Stomach (tissue), 9 donors: ENCODE data around the gene SLC16A5. TPM values are rescaled to one million over a fixed set of nuclear protein-coding genes. Genes with fewer than 3 reads are reported as not detected.

Experiments
- DNase-seq, 2 donors: peaks; one replicate each; pipeline versions ENCODE4 v3.0.0 to v3.0.0-alpha.2; 2013 to 2019
- H3K27ac ChIP-seq, 5 donors: fragments of 200-600 bp in 4 of 5; sonication (generic) in 4 of 5; one replicate each; pipeline ENCODE4 v1.5.1; 2013 to 2019; ENCODE audit warnings: mild to moderate bottlenecking in 1 of 5, moderate library complexity in 1 of 5
- H3K27me3 ChIP-seq, 3 donors: fragments of 200-600 bp; sonication (generic); one replicate each; pipeline ENCODE4 v1.5.1; 2017 to 2019; ENCODE audit warnings: mixed run types in 1 of 3
- H3K36me3 ChIP-seq, 4 donors: fragments of 200-600 bp; sonication (generic); 1 replicate in 3 of 4; 2 replicates in 1 of 4; pipeline ENCODE4 v1.5.1; 2016 to 2019
- H3K4me1 ChIP-seq, 4 donors: fragments of 200-600 bp; sonication (generic); one replicate each; pipeline ENCODE4 v1.5.1; 2016 to 2019
- H3K4me3 ChIP-seq, 4 donors: fragments of 200-600 bp; sonication (generic) in 3 of 4; one replicate each; pipeline ENCODE4 v1.5.1; 2016 to 2019; ENCODE audit warnings: mild to moderate bottlenecking in 1 of 4
- H3K9me3 ChIP-seq, 4 donors: fragments of 200-600 bp; sonication (generic); one replicate each; pipeline ENCODE4 v1.5.1; 2016 to 2019
- EP300 ChIP-seq: sonication (generic); formaldehyde crosslinking; IDR thresholded peaks from one replicate; pipeline ENCODE4 v1.6.1; 2017; ENCODE audit warnings: antibody characterized with exemption
- POLR2A ChIP-seq, 4 donors: fragments of 450-650 bp; IDR thresholded peaks; one replicate each; pipeline ENCODE4 v1.6.1; 2016; ENCODE audit warnings: antibody characterized with exemption in 4 of 4, control low read depth in 2 of 4, mild to moderate bottlenecking in 1 of 4, moderate library complexity in 1 of 4
- POLR2AphosphoS5 ChIP-seq, 3 donors: sonication (generic); formaldehyde crosslinking; IDR thresholded peaks; one replicate each; pipeline ENCODE4 v1.6.1; 2016; ENCODE audit warnings: antibody characterized with exemption in 3 of 3
- WGBS, 5 donors: extraction: QIAGEN DNeasy Blood & Tissue Kit in 3 of 5; methylation state at CpG; one replicate each; pipeline versions ENCODE4 v1.1.5 to v1.1.7; 2013 to 2018; 5-methylcytosine and 5-hydroxymethylcytosine counted together
- intact Hi-C: fragments of 100-400 bp; cut with DNase I; formaldehyde crosslinking; loops from one replicate; pipeline ENCODE4 v1.15.1; 2023; ENCODE audit warnings: low total_unique reads
- polyA plus RNA-seq, 3 donors: library from polyadenylated mRNA; stranded (reverse); fragments of 200-250 nt; gene quantifications; one replicate each; pipeline ENCODE4 v1.2.3, GENCODE V29; 2013
- total RNA-seq, 5 donors: library from RNA; depleted of rRNA; stranded (reverse); fragments of >200 nt; gene quantifications; one replicate each; pipeline versions ENCODE4 v1.1.0 to v1.2.3, GENCODE V29; 2014 to 2016
- TF ChIP-seq, protein P1 (sequence below), 7 experiments: fragments of 450-650 bp in 4 of 7; fragments of 200-600 bp in 3 of 7; sonication (generic) in 3 of 7; IDR thresholded peaks; one replicate each; pipeline ENCODE4 v1.5.1; 2016 to 2019; ENCODE audit warnings: antibody characterized with exemption in 7 of 7, control low read depth in 2 of 7, mild to moderate bottlenecking in 1 of 7
- donor health status: healthy with polysubstance abuse.
- donor health status: Bipolar disorder and iron deficiency.
- donor health status: healthy.

The SLC16A5 gene
- total and polyA plus RNA-seq, 8 donors = 6.8 to 132 (median 36.5) TPM

DNA sequence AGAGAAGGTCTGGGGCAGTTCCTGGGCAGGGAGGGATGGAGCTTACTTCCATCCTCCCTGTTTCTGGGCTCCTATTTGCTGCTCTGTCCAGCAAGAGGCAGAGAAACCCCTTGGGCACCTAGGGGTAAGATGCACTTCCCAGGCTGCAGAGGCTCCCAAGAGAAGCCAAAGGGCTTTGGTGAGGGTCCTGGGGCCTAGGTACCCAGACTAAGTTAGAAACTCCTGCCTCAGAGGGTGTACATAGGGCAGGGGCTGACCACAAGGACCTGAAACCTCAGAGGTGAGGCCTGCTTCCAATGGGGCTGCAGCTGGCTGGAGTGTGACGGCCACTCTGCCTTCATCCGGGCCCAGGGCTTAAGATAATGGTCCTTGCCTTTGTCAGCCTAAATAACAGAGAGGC is 20.4 kb downstream of the SLC16A5 start:
- TF ChIP-seq, protein P1, sequence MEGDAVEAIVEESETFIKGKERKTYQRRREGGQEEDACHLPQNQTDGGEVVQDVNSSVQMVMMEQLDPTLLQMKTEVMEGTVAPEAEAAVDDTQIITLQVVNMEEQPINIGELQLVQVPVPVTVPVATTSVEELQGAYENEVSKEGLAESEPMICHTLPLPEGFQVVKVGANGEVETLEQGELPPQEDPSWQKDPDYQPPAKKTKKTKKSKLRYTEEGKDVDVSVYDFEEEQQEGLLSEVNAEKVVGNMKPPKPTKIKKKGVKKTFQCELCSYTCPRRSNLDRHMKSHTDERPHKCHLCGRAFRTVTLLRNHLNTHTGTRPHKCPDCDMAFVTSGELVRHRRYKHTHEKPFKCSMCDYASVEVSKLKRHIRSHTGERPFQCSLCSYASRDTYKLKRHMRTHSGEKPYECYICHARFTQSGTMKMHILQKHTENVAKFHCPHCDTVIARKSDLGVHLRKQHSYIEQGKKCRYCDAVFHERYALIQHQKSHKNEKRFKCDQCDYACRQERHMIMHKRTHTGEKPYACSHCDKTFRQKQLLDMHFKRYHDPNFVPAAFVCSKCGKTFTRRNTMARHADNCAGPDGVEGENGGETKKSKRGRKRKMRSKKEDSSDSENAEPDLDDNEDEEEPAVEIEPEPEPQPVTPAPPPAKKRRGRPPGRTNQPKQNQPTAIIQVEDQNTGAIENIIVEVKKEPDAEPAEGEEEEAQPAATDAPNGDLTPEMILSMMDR (IDR thresholded peaks at IDR 0.05) = no peak
- TF ChIP-seq EP300 = no peak
- no peak for TF ChIP-seq POLR2A (IDR thresholded peaks at IDR 0.05)
- no peak for TF ChIP-seq POLR2AphosphoS5 (IDR thresholded peaks at IDR 0.05)
- WGBS, 5 donors = 64 to 76% (median 67%) methylated on average over 2 of the region's 2 CpGs
- peaks cover 16 to 71% (median 39%) of the 10 kb centered on the region in 4 donors for H3K4me1 ChIP-seq
- DNase-seq = no peak
- H3K9me3 ChIP-seq = no peaks in the 10 kb centered on the region
- H3K27ac ChIP-seq = no peak overlapping the region
- H3K36me3 ChIP-seq = peaks cover 0 to 18% (median 12%) of the 10 kb centered on the region in 4 donors
- H3K4me3 ChIP-seq = no peak overlapping the region
- intact Hi-C loops = no loop called here
- no peaks in the 10 kb centered on the region for H3K27me3 ChIP-seq

- DNase-seq = peak in 1 of 2 donors; percentile 51
- Histone ChIP-seq H3K4me1 (peaks cover 19 to 79% (median 44%) of the 10 kb centered on the region in 4 donors), H3K36me3 (peaks cover 0 to 13% (median 11%) of the 10 kb centered on the region in 4 donors), H3K27me3 (no peaks in the 10 kb centered on the region), H3K4me3 (peak overlapping the region; percentile 78 to 81 (median 80)), H3K9me3 (no peaks in the 10 kb centered on the region), H3K27ac (peak overlapping the region in 4 of 5 donors; percentile 9 to 91 (median 88))
- intact Hi-C loops = no loop called here
- 3 to 10% (median 4%) methylated on average over 22 of the region's 22 CpGs for WGBS, 5 donors
- TF ChIP-seq, protein P1 (IDR thresholded peaks at IDR 0.05) = no peak
- TF ChIP-seq EP300 (no peak), POLR2A (IDR thresholded peaks at IDR 0.05) (no peak), POLR2AphosphoS5 (IDR thresholded peaks at IDR 0.05) (no peak)
These were observed 21.3 kb downstream of the SLC16A5 start for GRCh38 chr17:75109046-75109406.

- Histone ChIP-seq H3K27me3 (no peaks in the 10 kb centered on the region), H3K4me1 (peaks cover 24 to 80% (median 48%) of the 10 kb centered on the region in 4 donors), H3K36me3 (peaks cover 0 to 8% (median 6%) of the 10 kb centered on the region in 4 donors), H3K9me3 (no peaks in the 10 kb centered on the region), H3K27ac (peak within 1 kb of the TSS; percentile 84 to 91 (median 86)), H3K4me3 (peak within 1 kb of the TSS; percentile 78 to 81 (median 80))
- WGBS, 5 donors = 0 to 1% (median 0%) methylated on average over 31 to 68 of the region's 68 CpGs
- peak in 2 of 3 donors; percentile 79 to 92 for TF ChIP-seq POLR2AphosphoS5 (IDR thresholded peaks at IDR 0.05)
- TF ChIP-seq, protein P1 (IDR thresholded peaks at IDR 0.05) = no peak
- peak in 1 of 4 donors; percentile 61 for TF ChIP-seq POLR2A (IDR thresholded peaks at IDR 0.05)
- no peak for TF ChIP-seq EP300
- intact Hi-C loops = loop anchor here (10.0 kb wide), 1 partner anchor 65 kb away; no protein-coding TSS in a partner anchor
- DNase-seq = peak; percentile 95 to 96
These were observed 21.9 kb downstream of the SLC16A5 start, which contains the start of gene ARMC7 for GRCh38 chr17:75109407-75110233. Gene ARMC7 (plus strand): TSS chr17:75109969. CDS start chr17:75110289, 320 bp downstream.

GRCh38 chr17:75110234-75110937 is 22.6 kb downstream of the SLC16A5 start:
- Histone ChIP-seq H3K4me1 (peaks cover 30 to 80% (median 52%) of the 10 kb centered on the region in 4 donors), H3K36me3 (peaks cover 0 to 3% (median 0%) of the 10 kb centered on the region in 4 donors), H3K4me3 (peak overlapping the region; percentile 78 to 81 (median 80)), H3K27ac (peak overlapping the region; percentile 84 to 91 (median 86)), H3K9me3 (no peaks in the 10 kb centered on the region), H3K27me3 (no peaks in the 10 kb centered on the region)
- intact Hi-C loops = loop anchor here (10.0 kb wide), 1 partner anchor 64 kb away; no protein-coding TSS in a partner anchor
- peak; percentile 47 to 57 for DNase-seq
- TF ChIP-seq EP300 (no peak), POLR2AphosphoS5 (IDR thresholded peaks at IDR 0.05) (no peak), POLR2A (IDR thresholded peaks at IDR 0.05) (no peak)
- TF ChIP-seq, protein P1 (IDR thresholded peaks at IDR 0.05) = no peak
- WGBS, 5 donors = 13 to 27% (median 15%) methylated on average over 27 to 40 of the region's 40 CpGs
